Measurements from ENCODE around the gene PRPH. TPM values are rescaled to one million over a fixed set of nuclear protein-coding genes. Genes with fewer than 3 reads are reported as not detected.

The PRPH gene
- total and polyA plus RNA-seq, 9 of the 15 experiments (the other 6 are each of a cell fraction or from before 2014, with no cell fraction given), result 0.27 to 1.9 (median 1.3) TPM; not detected in 1

- TF ChIP-seq BCLAF1 (IDR thresholded peaks at IDR 0.05; ENCODE audit: borderline replicate concordance in 1 of 2, control insufficient read depth in 1 of 2, low read depth in 2 of 2, low read length in 1 of 2) (no peak), NR0B1 (IDR thresholded peaks at IDR 0.05; ENCODE audit: partially characterized antibody) (no peak), BHLHE40 (IDR thresholded peaks at IDR 0.05; ENCODE audit: low read length) (no peak), TSC22D4 (tag; IDR thresholded peaks at IDR 0.05) (no peak), ZNF282 (CRISPR knock-in tag; IDR thresholded peaks at IDR 0.05) (no peak), THAP12 (CRISPR knock-in tag; IDR thresholded peaks at IDR 0.05) (no peak; the same call in 1 of the 2 replicates), MCM5 (IDR thresholded peaks at IDR 0.05; ENCODE audit: low read depth) (no peak), ZNF274 (IDR thresholded peaks at IDR 0.05; ENCODE audit: borderline replicate concordance, low read depth, low read length) (no peak), CEBPG (CRISPR knock-in tag; IDR thresholded peaks at IDR 0.05) (no peak), CEBPG (tag; conservative IDR thresholded peaks at IDR 0.05 in 1 of 2, IDR thresholded peaks at IDR 0.05 in 1 of 2) (no peak), TRIM28 (IDR thresholded peaks at IDR 0.05) (no peak), ZBTB34 (CRISPR knock-in tag; IDR thresholded peaks at IDR 0.05) (no peak), NR3C1 (CRISPR knock-in tag; IDR thresholded peaks at IDR 0.05) (no peak), ZNF717 (CRISPR knock-in tag; IDR thresholded peaks at IDR 0.05) (no peak)
Measured at GRCh38 chr12:49342066-49342913, 47.3 kb downstream of the PRPH start (continued).

All from K562 (cell line).